ENCODE results near the gene GPSM1.

Gene GPSM1

GRCh38 chr9:136359774-136360718 lies 32.7 kb downstream of the GPSM1 start:
- no peaks in the 10 kb centered on the region for H3K9me3 ChIP-seq
- no peak for DNase-seq
- peaks cover 0 to 57% (median 12%) of the 10 kb centered on the region in 3 donors for H3K36me3 ChIP-seq
- peaks cover 0 to 35% (median 16%) of the 10 kb centered on the region in 4 donors for H3K4me1 ChIP-seq
- no peak for TF ChIP-seq CTCF (IDR thresholded peaks at IDR 0.05)
- no peak overlapping the region for H3K27ac ChIP-seq
- H3K27me3 ChIP-seq, result peaks cover 0 to 5% of the 10 kb centered on the region in 2 donors
- intact Hi-C loops (cut with DNase I; ENCODE audit: low total_unique reads), result no loop called here
- no peak overlapping the region for H3K4me3 ChIP-seq

GRCh38 chr9:136361047-136361753 lies 33.9 kb downstream of the GPSM1 start:
- Histone ChIP-seq H3K27me3 (peaks cover 0 to 5% of the 10 kb centered on the region in 2 donors), H3K36me3 (peaks cover 0 to 51% (median 9%) of the 10 kb centered on the region in 3 donors), H3K4me1 (peaks cover 0 to 35% (median 16%) of the 10 kb centered on the region in 4 donors), H3K27ac (no peak overlapping the region), H3K9me3 (no peaks in the 10 kb centered on the region), H3K4me3 (no peak overlapping the region)
- intact Hi-C loops (cut with DNase I; ENCODE audit: low total_unique reads), result no loop called here
- no peak for TF ChIP-seq CTCF (IDR thresholded peaks at IDR 0.05)
- DNase-seq, result no peak

DNA sequence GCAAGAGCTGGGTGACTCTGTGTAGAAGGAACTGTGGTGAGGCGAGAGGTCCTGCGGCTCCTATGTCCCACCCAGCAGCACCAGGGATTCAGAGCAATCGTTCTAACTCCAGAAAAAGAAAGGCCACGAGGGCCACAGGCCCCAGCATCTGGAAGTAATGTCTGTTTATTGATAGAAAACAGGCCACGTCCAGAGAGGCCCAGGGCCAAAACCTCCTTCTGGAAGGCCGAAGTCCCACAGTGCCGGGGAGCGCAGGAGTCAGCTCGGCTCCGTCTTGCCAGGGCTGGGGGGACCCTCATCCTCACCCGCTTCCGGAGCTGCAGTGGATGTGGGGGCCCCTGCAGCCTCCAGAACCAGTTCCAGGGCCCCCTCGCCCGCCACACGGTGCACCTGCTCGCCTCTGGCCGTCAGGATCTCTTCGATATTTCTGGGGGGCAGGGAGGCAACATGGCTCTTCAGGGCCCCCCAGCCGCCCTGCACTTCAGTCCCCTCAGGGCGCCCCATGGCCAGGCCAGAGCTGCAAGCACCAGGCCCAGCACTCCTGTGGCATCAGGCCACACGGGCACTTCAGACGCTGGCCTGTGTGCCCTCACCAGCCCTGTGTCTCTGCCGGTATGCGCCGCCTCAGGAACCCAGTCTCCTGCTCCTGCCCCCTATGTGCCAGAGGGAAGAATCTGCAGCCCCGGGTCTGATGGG lies 34.6 kb downstream of the GPSM1 start:
- no peak for TF ChIP-seq CTCF (IDR thresholded peaks at IDR 0.05)
- Histone ChIP-seq H3K27me3 (peaks cover 0 to 5% of the 10 kb centered on the region in 2 donors), H3K9me3 (no peaks in the 10 kb centered on the region), H3K27ac (peak overlapping the region in 1 of 2 donors; percentile 91), H3K36me3 (peaks cover 0 to 44% (median 2%) of the 10 kb centered on the region in 3 donors), H3K4me3 (no peak overlapping the region), H3K4me1 (peaks cover 0 to 35% (median 16%) of the 10 kb centered on the region in 4 donors)
- no peak for DNase-seq
- intact Hi-C loops (cut with DNase I; ENCODE audit: low total_unique reads), result no loop called here

GRCh38 chr9:136362450-136362784 lies 35.1 kb downstream of the GPSM1 start:
- Histone ChIP-seq H3K9me3 (no peaks in the 10 kb centered on the region), H3K36me3 (peaks cover 0 to 39% (median 0%) of the 10 kb centered on the region in 3 donors), H3K27ac (peak overlapping the region; percentile 90 to 91), H3K4me1 (peaks cover 0 to 35% (median 16%) of the 10 kb centered on the region in 4 donors), H3K27me3 (peaks cover 0 to 9% of the 10 kb centered on the region in 2 donors), H3K4me3 (no peak overlapping the region)
- no peak for DNase-seq
- TF ChIP-seq CTCF (IDR thresholded peaks at IDR 0.05), result no peak
- intact Hi-C loops (cut with DNase I; ENCODE audit: low total_unique reads), result no loop called here
